ENCODE data around the gene CDK6. TPM values are rescaled to one million over a fixed set of nuclear protein-coding genes. Genes with fewer than 3 reads are reported as not detected.

CDK6 gene
- total RNA-seq, 1 experiment from 2014 or later: 10.5 TPM

DNA sequence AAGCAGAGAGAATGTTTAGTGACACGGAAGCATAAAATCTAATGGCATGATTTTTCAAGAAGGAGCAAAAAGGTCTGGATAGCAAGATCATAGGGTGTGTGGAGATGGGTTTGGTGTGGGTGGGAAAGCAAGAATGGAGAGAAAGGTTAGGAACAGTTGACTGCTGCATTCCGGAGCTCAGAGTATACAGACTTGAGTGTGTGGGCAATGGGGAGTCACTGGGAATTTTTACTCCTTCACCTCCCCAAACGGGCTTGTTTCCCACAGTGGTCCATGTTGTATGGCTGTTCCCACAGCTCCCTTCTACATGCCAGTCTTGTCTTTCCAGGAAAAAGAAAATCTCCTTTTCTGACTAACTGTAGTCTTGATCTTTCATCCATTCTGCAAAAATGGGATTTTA, 122.1 kb downstream of the CDK6 start:
- no peaks in the 10 kb centered on the region for H3K9me3 ChIP-seq (ENCODE audit: low read depth, low read length, poor library complexity, severe bottlenecking)
- BruUV-seq (replicated peaks): no TSS peak
- no peaks in the 10 kb centered on the region for H3K36me3 ChIP-seq (ENCODE audit: insufficient read depth, low read length, poor library complexity, severe bottlenecking)
- no peak overlapping the region for H3K4me3 ChIP-seq (ENCODE audit: low read depth, low read length, poor library complexity, severe bottlenecking)
- TF ChIP-seq EZH2 (IDR thresholded peaks at IDR 0.05; ENCODE audit: borderline replicate concordance, low read depth, low read length, poor library complexity, severe bottlenecking): no peak
- TF ChIP-seq, protein P1, sequence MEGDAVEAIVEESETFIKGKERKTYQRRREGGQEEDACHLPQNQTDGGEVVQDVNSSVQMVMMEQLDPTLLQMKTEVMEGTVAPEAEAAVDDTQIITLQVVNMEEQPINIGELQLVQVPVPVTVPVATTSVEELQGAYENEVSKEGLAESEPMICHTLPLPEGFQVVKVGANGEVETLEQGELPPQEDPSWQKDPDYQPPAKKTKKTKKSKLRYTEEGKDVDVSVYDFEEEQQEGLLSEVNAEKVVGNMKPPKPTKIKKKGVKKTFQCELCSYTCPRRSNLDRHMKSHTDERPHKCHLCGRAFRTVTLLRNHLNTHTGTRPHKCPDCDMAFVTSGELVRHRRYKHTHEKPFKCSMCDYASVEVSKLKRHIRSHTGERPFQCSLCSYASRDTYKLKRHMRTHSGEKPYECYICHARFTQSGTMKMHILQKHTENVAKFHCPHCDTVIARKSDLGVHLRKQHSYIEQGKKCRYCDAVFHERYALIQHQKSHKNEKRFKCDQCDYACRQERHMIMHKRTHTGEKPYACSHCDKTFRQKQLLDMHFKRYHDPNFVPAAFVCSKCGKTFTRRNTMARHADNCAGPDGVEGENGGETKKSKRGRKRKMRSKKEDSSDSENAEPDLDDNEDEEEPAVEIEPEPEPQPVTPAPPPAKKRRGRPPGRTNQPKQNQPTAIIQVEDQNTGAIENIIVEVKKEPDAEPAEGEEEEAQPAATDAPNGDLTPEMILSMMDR (conservative IDR thresholded peaks at IDR 0.05; ENCODE audit: low read depth, low read length): no peak
- POLR2A ChIA-PET (ENCODE audit: low non-redundant PET): no interaction called here
- H3K27ac ChIP-seq (ENCODE audit: low read depth, low read length, poor library complexity, severe bottlenecking): no peak overlapping the region
- intact Hi-C loops (cut with micrococcal nuclease; ENCODE audit: unreplicated experiment): no loop called here
- DNase-seq (ENCODE audit: low spot score): no peak
- H3K4me1 ChIP-seq (ENCODE audit: insufficient read depth, low read length, poor library complexity, severe bottlenecking): no peaks in the 10 kb centered on the region
- CTCF ChIA-PET: no interaction called here
- no peaks in the 10 kb centered on the region for H3K27me3 ChIP-seq (replicated peaks; ENCODE audit: insufficient read depth, low read depth, low read length, poor library complexity)

DNA sequence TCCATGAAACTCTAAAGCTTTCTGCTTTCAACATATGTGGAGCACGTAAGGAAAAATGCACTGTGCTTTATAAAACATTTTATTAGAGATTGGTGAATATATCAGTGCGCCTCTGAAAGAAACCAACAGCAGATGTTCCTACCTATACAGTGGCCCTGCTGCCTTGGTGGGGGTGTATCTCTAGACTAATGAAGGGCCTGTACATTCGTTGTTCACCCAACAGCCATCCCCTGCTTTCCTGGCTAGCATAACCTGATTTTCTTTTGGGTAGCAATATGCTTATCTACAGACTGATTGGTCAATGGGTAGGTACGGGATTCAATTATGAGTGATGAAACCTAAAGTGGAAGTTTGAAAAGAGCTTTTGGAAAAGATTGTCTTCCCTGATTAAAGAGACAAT, 126.5 kb downstream of the CDK6 start:
- no peak overlapping the region for H3K4me3 ChIP-seq (ENCODE audit: low read depth, low read length, poor library complexity, severe bottlenecking)
- no peaks in the 10 kb centered on the region for H3K27me3 ChIP-seq (replicated peaks; ENCODE audit: insufficient read depth, low read depth, low read length, poor library complexity)
- no peaks in the 10 kb centered on the region for H3K4me1 ChIP-seq (ENCODE audit: insufficient read depth, low read length, poor library complexity, severe bottlenecking)
- no peaks in the 10 kb centered on the region for H3K36me3 ChIP-seq (ENCODE audit: insufficient read depth, low read length, poor library complexity, severe bottlenecking)
- DNase-seq (ENCODE audit: low spot score): no peak
- CTCF ChIA-PET: no interaction called here
- no TSS peak for BruUV-seq (replicated peaks)
- POLR2A ChIA-PET (ENCODE audit: low non-redundant PET): no interaction called here
- intact Hi-C loops (cut with micrococcal nuclease; ENCODE audit: unreplicated experiment): no loop called here
- no peak overlapping the region for H3K27ac ChIP-seq (ENCODE audit: low read depth, low read length, poor library complexity, severe bottlenecking)
- no peaks in the 10 kb centered on the region for H3K9me3 ChIP-seq (ENCODE audit: low read depth, low read length, poor library complexity, severe bottlenecking)
- TF ChIP-seq, protein P1 (conservative IDR thresholded peaks at IDR 0.05; ENCODE audit: low read depth, low read length): no peak
- no peak for TF ChIP-seq EZH2 (IDR thresholded peaks at IDR 0.05; ENCODE audit: borderline replicate concordance, low read depth, low read length, poor library complexity, severe bottlenecking)

DNA sequence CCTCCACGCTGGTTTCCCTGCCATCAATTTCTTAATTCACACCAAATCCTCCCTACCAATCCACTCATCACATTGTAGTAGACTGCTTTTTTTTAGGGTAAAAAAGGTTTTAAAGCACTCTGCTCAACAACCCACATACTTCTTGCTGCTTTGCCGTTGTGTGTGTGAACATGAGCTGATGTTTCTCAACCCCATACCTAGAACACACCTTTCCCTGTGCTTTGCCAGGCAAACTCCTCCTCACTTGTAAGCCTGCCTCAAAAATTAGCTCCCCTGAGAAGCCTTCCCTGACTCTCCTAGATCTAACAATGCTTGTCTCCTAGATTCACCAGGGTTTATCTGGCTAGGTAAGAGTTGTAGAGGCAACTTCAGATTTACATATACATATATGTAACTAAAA, 127.2 kb downstream of the CDK6 start:
- H3K27ac ChIP-seq (ENCODE audit: low read depth, low read length, poor library complexity, severe bottlenecking): no peak overlapping the region
- no peaks in the 10 kb centered on the region for H3K36me3 ChIP-seq (ENCODE audit: insufficient read depth, low read length, poor library complexity, severe bottlenecking)
- no peak for DNase-seq (ENCODE audit: low spot score)
- no peaks in the 10 kb centered on the region for H3K9me3 ChIP-seq (ENCODE audit: low read depth, low read length, poor library complexity, severe bottlenecking)
- no TSS peak for BruUV-seq (replicated peaks)
- intact Hi-C loops (cut with micrococcal nuclease; ENCODE audit: unreplicated experiment): no loop called here
- TF ChIP-seq, protein P1 (conservative IDR thresholded peaks at IDR 0.05; ENCODE audit: low read depth, low read length): no peak
- TF ChIP-seq EZH2 (IDR thresholded peaks at IDR 0.05; ENCODE audit: borderline replicate concordance, low read depth, low read length, poor library complexity, severe bottlenecking): no peak
- no peaks in the 10 kb centered on the region for H3K27me3 ChIP-seq (replicated peaks; ENCODE audit: insufficient read depth, low read depth, low read length, poor library complexity)
- H3K4me1 ChIP-seq (ENCODE audit: insufficient read depth, low read length, poor library complexity, severe bottlenecking): no peaks in the 10 kb centered on the region
- H3K4me3 ChIP-seq (ENCODE audit: low read depth, low read length, poor library complexity, severe bottlenecking): no peak overlapping the region
- POLR2A ChIA-PET (ENCODE audit: low non-redundant PET): no interaction called here
- CTCF ChIA-PET: no interaction called here

All from A673 (cell line).